Uterus (tissue), 4 donors: ENCODE results near the gene PI4K2B. TPM values are rescaled to one million over a fixed set of nuclear protein-coding genes. Genes with fewer than 3 reads are reported as not detected.

ENCODE experiments used
- DNase-seq, 2 donors: peaks; one replicate each; pipeline ENCODE4 v3.0.0-alpha.2; 2019 to 2020
- H3K27ac ChIP-seq, 2 donors: fragments of 200-600 bp; sonication (generic); 1 replicate in 1 of 2; 2 replicates in 1 of 2; pipeline ENCODE4 v1.5.1; 2016 to 2018
- H3K27me3 ChIP-seq, 2 donors: fragments of 200-600 bp; sonication (generic); one replicate each; pipeline ENCODE4 v1.5.1; 2018 to 2019; ENCODE audit warnings: control low read depth in 1 of 2
- H3K36me3 ChIP-seq, 2 donors: fragments of 200-600 bp; sonication (generic); one replicate each; pipeline ENCODE4 v1.5.1; 2019; ENCODE audit warnings: control low read depth in 1 of 2
- H3K4me1 ChIP-seq, 2 donors: fragments of 200-600 bp; sonication (generic); one replicate each; pipeline ENCODE4 v1.5.1; 2018 to 2019; ENCODE audit warnings: control low read depth in 1 of 2
- H3K4me3 ChIP-seq, 2 donors: fragments of 200-600 bp; sonication (generic); 1 replicate in 1 of 2; 2 replicates in 1 of 2; pipeline ENCODE4 v1.5.1; 2018 to 2019; ENCODE audit warnings: mild to moderate bottlenecking in 1 of 2
- H3K9me3 ChIP-seq, 2 donors: fragments of 200-600 bp; sonication (generic); one replicate each; pipeline ENCODE4 v1.5.1; 2019; ENCODE audit warnings: control low read depth in 1 of 2
- CTCF ChIP-seq, 4 experiments: fragments of 200-600 bp in 2 of 4; fragments of 450-650 bp in 2 of 4; sonication (generic) in 2 of 4; IDR thresholded peaks; one replicate each; pipeline ENCODE4 v1.5.1; 2016 to 2019; ENCODE audit warnings: antibody characterized with exemption in 4 of 4, mild to moderate bottlenecking in 2 of 4, moderate library complexity in 1 of 4
- POLR2A ChIP-seq, 2 donors: fragments of 450-650 bp; IDR thresholded peaks; one replicate each; pipeline ENCODE4 v1.6.1; 2016; ENCODE audit warnings: antibody characterized with exemption in 2 of 2, mild to moderate bottlenecking in 1 of 2, moderate library complexity in 1 of 2
- intact Hi-C: fragments of 100-400 bp; cut with DNase I; formaldehyde crosslinking; loops from one replicate; pipeline ENCODE4 v1.15.1; 2023; ENCODE audit warnings: low total_unique reads
- total RNA-seq, 4 donors: library from RNA; depleted of rRNA in 3 of 4; stranded (reverse); fragments of >200 nt in 3 of 4; gene quantifications; one replicate each; pipeline versions ENCODE4 v1.1.0 to v1.2.4, GENCODE V29; 2014 to 2023
- donor health status: DM: yes; HTN: yes; CAD: no.

The PI4K2B gene
- total RNA-seq, 4 donors from 2014 or later = 2.8 to 27.4 (median 18.2) TPM

GRCh38 chr4:25302626-25303025 lies 68.8 kb downstream of the PI4K2B start:
- Histone ChIP-seq H3K9me3 (no peaks in the 10 kb centered on the region), H3K4me1 (no peaks in the 10 kb centered on the region), H3K36me3 (no peaks in the 10 kb centered on the region), H3K4me3 (no peak overlapping the region), H3K27ac (no peak overlapping the region), H3K27me3 (no peaks in the 10 kb centered on the region)
- intact Hi-C loops = no loop called here
- no peak for DNase-seq
- TF ChIP-seq POLR2A (IDR thresholded peaks at IDR 0.05) = no peak
- TF ChIP-seq CTCF (IDR thresholded peaks at IDR 0.05) = no peak

- Histone ChIP-seq H3K4me3 (no peak overlapping the region), H3K27ac (no peak overlapping the region), H3K27me3 (no peaks in the 10 kb centered on the region), H3K36me3 (no peaks in the 10 kb centered on the region), H3K4me1 (no peaks in the 10 kb centered on the region), H3K9me3 (no peaks in the 10 kb centered on the region)
- intact Hi-C loops = no loop called here
- no peak for DNase-seq
- TF ChIP-seq POLR2A (IDR thresholded peaks at IDR 0.05) (no peak), CTCF (IDR thresholded peaks at IDR 0.05) (no peak)
These were observed 69.7 kb downstream of the PI4K2B start for GRCh38 chr4:25303578-25303977.

GRCh38 chr4:25306518-25307057 lies 72.8 kb downstream of the PI4K2B start:
- no peaks in the 10 kb centered on the region for H3K36me3 ChIP-seq
- no peaks in the 10 kb centered on the region for H3K9me3 ChIP-seq
- intact Hi-C loops = no loop called here
- H3K27me3 ChIP-seq = no peaks in the 10 kb centered on the region
- H3K27ac ChIP-seq = no peak overlapping the region
- TF ChIP-seq POLR2A (IDR thresholded peaks at IDR 0.05) (no peak), CTCF (IDR thresholded peaks at IDR 0.05) (no peak)
- H3K4me3 ChIP-seq = no peak overlapping the region
- no peaks in the 10 kb centered on the region for H3K4me1 ChIP-seq
- DNase-seq = no peak

- Histone ChIP-seq H3K36me3 (no peaks in the 10 kb centered on the region), H3K27me3 (no peaks in the 10 kb centered on the region), H3K4me1 (no peaks in the 10 kb centered on the region), H3K9me3 (no peaks in the 10 kb centered on the region), H3K27ac (no peak overlapping the region), H3K4me3 (no peak overlapping the region)
- intact Hi-C loops = no loop called here
- no peak for DNase-seq
- TF ChIP-seq CTCF (IDR thresholded peaks at IDR 0.05) (no peak), POLR2A (IDR thresholded peaks at IDR 0.05) (no peak)
These were observed 73.8 kb downstream of the PI4K2B start for GRCh38 chr4:25307596-25307995.

DNA sequence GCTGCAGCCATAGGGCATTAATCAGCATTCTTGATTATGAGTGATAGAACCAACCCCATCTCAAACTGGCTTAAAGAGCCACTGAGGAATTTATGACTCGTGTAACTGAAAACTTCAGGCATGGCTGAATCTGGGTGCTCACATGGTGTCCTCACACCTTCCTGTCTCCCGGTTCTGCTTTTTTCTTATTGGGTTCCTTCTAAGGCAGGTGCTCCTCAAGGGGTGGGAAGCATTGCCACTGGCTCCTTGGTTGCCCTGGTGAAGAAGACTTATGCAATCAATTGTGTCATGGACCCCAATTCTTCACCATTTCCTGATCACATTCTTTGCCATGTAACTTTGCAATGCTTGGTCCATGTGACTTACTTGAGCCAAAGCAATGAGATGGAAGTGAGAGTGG lies 74.5 kb downstream of the PI4K2B start:
- Histone ChIP-seq H3K4me3 (no peak overlapping the region), H3K9me3 (no peaks in the 10 kb centered on the region), H3K4me1 (no peaks in the 10 kb centered on the region), H3K27ac (no peak overlapping the region), H3K36me3 (no peaks in the 10 kb centered on the region), H3K27me3 (no peaks in the 10 kb centered on the region)
- intact Hi-C loops = no loop called here
- no peak for DNase-seq
- no peak for TF ChIP-seq POLR2A (IDR thresholded peaks at IDR 0.05)
- TF ChIP-seq CTCF (IDR thresholded peaks at IDR 0.05) = no peak
